HG02870 (cell line): ENCODE measurements around the gene GAMT.

Source experiments
- ATAC-seq: cut with Tn5 transposase; IDR thresholded peaks from one replicate; pipeline ENCODE4 v1.9.1; 2021; ENCODE audit warnings: mild to moderate bottlenecking, moderate library complexity; ENCODE audit not compliant: unreplicated experiment

GAMT gene

DNA sequence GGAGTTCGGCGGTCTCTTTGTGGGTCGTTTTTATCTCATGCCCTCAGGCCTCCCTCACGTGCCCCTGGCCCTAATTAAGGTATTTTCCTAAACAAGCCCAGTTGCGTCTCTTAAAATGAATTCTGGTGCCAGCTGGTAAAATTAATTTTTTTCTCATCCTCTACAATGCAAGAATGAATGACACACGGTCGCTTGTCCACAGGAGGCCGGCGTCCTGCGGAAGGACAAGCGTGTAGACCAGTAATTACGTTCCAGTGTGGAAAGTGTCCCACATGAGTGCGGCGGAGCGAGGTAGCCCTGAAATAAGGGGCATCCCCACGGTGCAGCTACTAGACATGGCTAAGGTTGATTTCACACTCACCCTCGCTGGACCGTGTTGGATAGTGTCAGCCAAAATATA lies 52.1 kb downstream of the GAMT start:
- ATAC-seq = no peak
